ENCODE measurements around the gene ZDHHC24.
A peak's percentile ranks its signal among the peaks of the same experiment; 100 is the strongest.

Gene ZDHHC24

DNA sequence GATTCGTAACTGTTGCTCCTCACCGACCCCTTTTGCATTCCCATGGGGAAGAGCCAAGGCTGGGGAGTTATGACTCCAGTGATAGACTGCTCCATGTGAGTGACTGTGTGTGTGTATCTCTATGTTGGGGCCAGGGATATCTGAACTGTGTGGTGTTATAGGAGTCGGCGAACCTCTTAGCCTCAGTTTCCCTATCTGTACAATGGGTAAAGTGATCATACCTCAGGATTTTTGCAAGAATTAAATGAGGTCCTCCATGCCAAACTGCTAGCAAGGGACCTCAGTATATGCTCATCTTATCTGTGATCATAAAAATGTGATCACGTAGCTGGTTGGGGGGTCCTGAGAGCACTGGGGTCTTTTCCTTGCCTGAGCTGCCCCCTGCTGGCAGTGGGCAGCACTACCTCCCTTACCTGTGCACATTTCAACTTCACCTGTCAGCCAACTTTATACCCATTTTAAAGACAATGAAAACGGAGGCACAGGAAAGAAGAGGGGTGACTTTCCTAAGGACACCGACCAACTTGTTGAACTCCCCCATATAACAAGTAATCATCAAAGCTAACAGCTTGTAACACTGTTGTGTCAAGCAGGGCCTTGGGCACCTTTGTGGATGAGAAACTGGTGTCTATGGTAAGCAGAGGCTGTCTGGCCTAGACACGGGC, 67.0 kb downstream of the ZDHHC24 start:
- Histone ChIP-seq H3K27me3 (ENCODE audit: insufficient read depth, low read length, poor library complexity) (no peaks in the 10 kb centered on the region), H3K27ac (ENCODE audit: low read length) (peak overlapping the region; percentile 95; the same call in 1 of the 2 replicates), H3K4me2 (ENCODE audit: insufficient read depth, low read length) (peak overlapping the region; percentile 87), H3K79me2 (ENCODE audit: insufficient read depth, low read length) (peaks cover 18% of the 10 kb centered on the region), H3K9me3 (ENCODE audit: insufficient read depth, low read length, severe bottlenecking) (no peaks in the 10 kb centered on the region), H3K9ac (ENCODE audit: low read depth, low read length) (peak overlapping the region; percentile 96), H3K4me3 (ENCODE audit: low read depth in 1 of 2, low read length in 2 of 2) (peak overlapping the region; percentile 76 to 86; a peak in 3 of 4 replicates), H4K20me1 (ENCODE audit: insufficient read depth, low read length) (no peaks in the 10 kb centered on the region), H2AFZ (ENCODE audit: low read depth, low read length) (no peak overlapping the region), H3K36me3 (ENCODE audit: insufficient read depth, low read length) (peaks cover 9% of the 10 kb centered on the region), H3K4me1 (ENCODE audit: insufficient read depth, low read length) (peaks cover 33% of the 10 kb centered on the region)
- ATAC-seq (ENCODE audit: insufficient read depth, low read depth) = no peak
- peak; percentile 38 for DNase-seq
- TF ChIP-seq EZH2 (IDR thresholded peaks at IDR 0.05; ENCODE audit: borderline replicate concordance, low read depth, low read length, severe bottlenecking) (no peak), CTCF (IDR thresholded peaks at IDR 0.05; ENCODE audit: borderline replicate concordance, extremely low read depth, low read length, poor library complexity, severe bottlenecking) (peak; percentile 86)

GRCh38 chr11:66477263-66478201, 68.3 kb downstream of the ZDHHC24 start:
- no peak overlapping the region for H2AFZ ChIP-seq (ENCODE audit: low read depth, low read length)
- H3K9ac ChIP-seq (ENCODE audit: low read depth, low read length) = no peak overlapping the region
- H4K20me1 ChIP-seq (ENCODE audit: insufficient read depth, low read length) = no peaks in the 10 kb centered on the region
- TF ChIP-seq EZH2 (IDR thresholded peaks at IDR 0.05; ENCODE audit: borderline replicate concordance, low read depth, low read length, severe bottlenecking) (no peak), CTCF (IDR thresholded peaks at IDR 0.05; ENCODE audit: borderline replicate concordance, extremely low read depth, low read length, poor library complexity, severe bottlenecking) (no peak)
- H3K79me2 ChIP-seq (ENCODE audit: insufficient read depth, low read length) = peaks cover 18% of the 10 kb centered on the region
- peaks cover 31% of the 10 kb centered on the region for H3K4me1 ChIP-seq (ENCODE audit: insufficient read depth, low read length)
- DNase-seq (no peak), ATAC-seq (ENCODE audit: insufficient read depth, low read depth) (no peak)
- no peak overlapping the region for H3K4me3 ChIP-seq (ENCODE audit: low read depth in 1 of 2, low read length in 2 of 2)
- peaks cover 5% of the 10 kb centered on the region for H3K36me3 ChIP-seq (ENCODE audit: insufficient read depth, low read length)
- H3K4me2 ChIP-seq (ENCODE audit: insufficient read depth, low read length) = no peak overlapping the region
- H3K9me3 ChIP-seq (ENCODE audit: insufficient read depth, low read length, severe bottlenecking) = no peaks in the 10 kb centered on the region
- no peak overlapping the region for H3K27ac ChIP-seq (ENCODE audit: low read length)
- no peaks in the 10 kb centered on the region for H3K27me3 ChIP-seq (ENCODE audit: insufficient read depth, low read length, poor library complexity)

DNA sequence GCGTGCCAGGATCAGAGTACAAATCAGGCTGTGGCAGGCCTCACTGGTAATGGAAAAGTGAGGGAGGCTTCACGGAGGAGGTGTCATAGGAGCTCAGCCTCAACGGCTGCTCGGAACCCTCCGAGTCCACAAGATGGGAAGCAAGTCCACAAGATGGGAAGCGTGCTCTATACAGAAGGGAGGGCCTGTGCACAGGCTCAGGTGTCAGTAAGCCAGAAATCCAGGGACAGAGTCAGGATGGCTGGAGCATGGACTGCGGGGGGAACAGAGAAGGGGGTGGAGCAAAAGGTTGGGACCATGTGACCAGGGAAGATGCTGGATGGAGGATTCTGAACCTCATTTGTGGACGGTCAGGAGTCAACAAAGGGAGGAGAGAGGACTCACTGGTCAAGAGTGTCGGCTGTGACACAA, 69.0 kb downstream of the ZDHHC24 start:
- no peak overlapping the region for H3K4me2 ChIP-seq (ENCODE audit: insufficient read depth, low read length)
- H3K4me3 ChIP-seq (ENCODE audit: low read depth in 1 of 2, low read length in 2 of 2) = no peak overlapping the region
- no peaks in the 10 kb centered on the region for H3K27me3 ChIP-seq (ENCODE audit: insufficient read depth, low read length, poor library complexity)
- no peak overlapping the region for H2AFZ ChIP-seq (ENCODE audit: low read depth, low read length)
- peaks cover 24% of the 10 kb centered on the region for H3K4me1 ChIP-seq (ENCODE audit: insufficient read depth, low read length)
- H3K36me3 ChIP-seq (ENCODE audit: insufficient read depth, low read length) = no peaks in the 10 kb centered on the region; the same call in 1 of the 2 replicates
- H3K9ac ChIP-seq (ENCODE audit: low read depth, low read length) = no peak overlapping the region
- TF ChIP-seq EZH2 (IDR thresholded peaks at IDR 0.05; ENCODE audit: borderline replicate concordance, low read depth, low read length, severe bottlenecking) = no peak
- no peak for TF ChIP-seq CTCF (IDR thresholded peaks at IDR 0.05; ENCODE audit: borderline replicate concordance, extremely low read depth, low read length, poor library complexity, severe bottlenecking)
- H3K79me2 ChIP-seq (ENCODE audit: insufficient read depth, low read length) = peaks cover 18% of the 10 kb centered on the region
- DNase-seq (no peak), ATAC-seq (ENCODE audit: insufficient read depth, low read depth) (no peak)
- no peaks in the 10 kb centered on the region for H4K20me1 ChIP-seq (ENCODE audit: insufficient read depth, low read length)
- H3K9me3 ChIP-seq (ENCODE audit: insufficient read depth, low read length, severe bottlenecking) = no peaks in the 10 kb centered on the region
- no peak overlapping the region for H3K27ac ChIP-seq (ENCODE audit: low read length)
